LNCAP (cell line): Measurements from ENCODE around the gene FANCG.

Experiments
- CTCF ChIP-seq: fragments of 450-650 bp; IDR thresholded peaks from 2 replicates; pipeline ENCODE4 v1.5.1; 2017; ENCODE audit warnings: mild to moderate bottlenecking

Gene FANCG

DNA sequence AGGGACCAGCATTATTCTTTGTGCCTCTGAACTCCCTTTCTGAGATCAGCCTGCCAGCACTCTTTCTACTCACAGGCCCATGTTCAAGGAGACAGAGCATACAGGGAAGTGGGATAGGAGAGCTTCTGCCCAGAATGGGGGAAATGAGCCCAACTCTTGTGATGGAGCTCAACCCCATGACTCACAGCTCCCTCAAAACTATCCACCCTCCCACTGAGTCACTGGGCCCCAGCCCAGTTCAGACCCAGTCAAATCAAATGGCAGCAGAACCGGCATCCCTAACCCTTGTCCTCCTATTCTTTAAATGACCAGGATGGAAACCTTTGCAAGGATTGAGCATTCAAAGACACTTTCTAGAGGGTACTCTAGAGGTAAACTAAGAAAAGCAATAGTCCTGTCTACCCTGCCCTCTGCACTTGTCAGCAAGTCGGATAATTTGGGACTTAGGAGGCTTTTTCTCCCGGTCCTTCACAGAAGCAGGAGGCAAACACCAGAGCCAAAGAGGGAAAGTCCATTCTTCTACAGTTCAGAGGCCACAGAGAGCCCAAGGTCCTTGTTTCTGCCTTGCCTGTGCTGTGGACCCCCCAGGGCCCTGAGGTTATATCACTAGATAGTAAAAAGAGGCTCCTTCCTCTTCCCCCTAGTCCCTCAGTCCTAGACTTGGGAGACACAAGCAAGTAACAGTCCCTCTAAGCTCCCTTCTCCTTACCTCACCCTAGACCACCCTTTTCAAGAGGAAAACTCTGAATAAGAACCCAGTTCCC, 32.7 kb upstream of the FANCG start:
- TF ChIP-seq CTCF = no peak

DNA sequence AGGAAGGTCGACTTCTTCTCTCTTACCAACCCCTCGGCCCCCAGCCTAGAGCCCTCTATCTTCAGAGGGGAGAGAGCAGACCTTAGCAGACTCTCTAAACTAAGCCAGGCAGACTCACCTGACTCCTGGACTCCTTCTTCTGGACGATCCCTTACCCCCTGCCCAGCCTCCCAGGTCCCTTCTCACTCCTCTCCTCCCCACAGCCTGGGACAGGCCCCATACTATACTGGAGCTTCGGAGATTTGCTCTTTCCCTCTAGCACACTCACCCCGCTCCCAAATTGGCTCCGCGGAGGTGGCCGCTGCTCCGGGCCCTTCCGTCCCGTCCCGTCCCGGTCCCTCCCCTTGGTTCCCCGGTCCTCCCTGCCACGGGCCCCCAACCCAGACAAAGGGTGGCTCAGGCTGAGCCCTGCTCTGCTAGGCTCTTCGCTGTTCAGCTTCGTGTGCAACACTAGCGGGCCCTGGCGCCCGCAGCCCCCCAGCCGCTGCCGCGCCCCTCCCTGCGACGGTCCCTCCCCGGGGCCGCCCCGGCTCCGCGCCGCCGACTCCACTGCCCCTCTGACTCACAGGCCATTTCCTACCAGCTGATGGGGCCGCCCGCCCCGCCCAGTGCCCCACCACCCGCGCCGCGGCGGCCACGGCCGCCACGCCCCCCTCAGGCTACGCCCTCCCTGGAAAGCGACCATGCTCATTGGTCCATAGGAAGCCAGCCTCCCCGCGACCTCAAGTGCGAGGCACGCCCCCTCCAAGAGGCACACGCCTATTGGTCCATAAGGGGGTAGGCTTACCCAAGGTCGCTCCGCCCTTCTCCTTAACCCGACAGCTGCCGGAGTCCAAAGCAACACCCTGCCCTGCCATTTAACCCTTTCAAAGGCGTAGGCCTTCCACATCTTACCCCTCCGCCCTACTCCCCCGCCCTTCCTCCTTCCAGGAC, 31.5 kb upstream of the FANCG start:
- TF ChIP-seq CTCF = no peak

DNA sequence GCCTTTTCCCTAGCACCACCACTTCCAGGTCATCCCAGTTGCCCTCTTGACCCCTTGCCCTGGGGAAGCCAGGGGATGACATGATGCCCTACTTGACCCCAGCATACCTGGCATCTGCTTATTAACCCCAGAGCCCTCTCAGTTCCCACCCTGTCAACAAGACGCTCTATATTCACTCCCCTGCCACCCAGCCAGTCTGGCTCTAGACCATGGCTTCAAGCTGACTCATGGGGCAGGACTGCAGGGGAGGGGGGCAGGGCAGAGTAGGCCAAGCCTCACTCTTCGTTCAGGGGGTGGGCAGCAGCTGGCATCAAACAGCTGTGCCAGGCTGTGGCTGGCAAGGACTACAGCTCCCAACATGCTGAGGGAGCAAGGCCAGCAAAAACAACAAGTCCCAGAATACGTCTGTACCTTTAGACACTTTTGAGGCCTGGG, 30.6 kb upstream of the FANCG start:
- TF ChIP-seq CTCF = no peak

DNA sequence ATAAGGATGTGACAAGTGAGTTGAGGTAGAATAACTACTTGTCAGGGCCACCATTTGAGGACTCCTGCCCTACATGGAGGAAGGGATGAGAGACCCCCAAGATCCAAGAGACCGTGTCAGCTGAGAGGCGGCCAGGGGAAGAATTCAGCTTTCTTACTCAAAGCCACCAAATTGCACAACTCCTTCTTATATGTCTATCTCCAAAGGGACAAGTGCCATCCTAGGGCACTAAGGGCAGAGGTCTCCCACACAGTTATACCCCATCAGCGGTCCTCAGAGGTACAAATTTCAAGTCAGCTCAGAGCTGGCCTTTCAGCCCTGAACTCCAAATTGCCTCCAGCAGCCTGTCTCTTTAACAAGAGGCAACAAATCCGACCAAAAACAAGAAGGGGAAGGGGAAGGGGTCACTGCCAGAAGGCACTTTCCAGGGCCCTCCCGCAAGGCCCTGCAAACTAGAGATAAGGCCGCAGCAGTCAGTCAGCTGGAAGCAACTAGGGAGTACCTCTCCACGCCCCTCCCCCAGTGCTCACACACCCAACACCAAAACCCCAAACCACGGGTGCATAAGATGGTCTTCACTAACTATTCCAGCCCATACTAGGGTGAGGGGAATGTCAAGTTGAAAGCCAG, 29.3 kb upstream of the FANCG start:
- TF ChIP-seq CTCF = no peak

DNA sequence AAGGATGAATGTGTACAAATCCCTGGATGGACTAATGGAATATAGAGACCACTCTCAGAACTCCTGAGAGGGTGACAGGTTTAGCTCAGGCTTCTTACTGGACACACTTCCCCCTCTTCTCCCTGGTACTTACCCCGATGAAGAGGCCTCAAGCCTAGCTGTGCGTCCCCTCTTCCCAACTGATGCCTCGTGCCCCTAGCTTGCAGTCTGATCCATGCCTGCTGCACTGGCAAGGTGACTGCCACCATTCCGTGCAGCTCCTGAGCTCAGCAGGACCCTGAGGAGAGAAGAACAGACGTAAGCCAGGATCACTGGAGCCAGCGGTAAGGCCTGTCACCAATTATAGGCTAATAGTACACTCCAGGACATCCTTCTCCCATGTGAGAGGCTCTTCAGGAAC, 28.7 kb upstream of the FANCG start:
- no peak for TF ChIP-seq CTCF

DNA sequence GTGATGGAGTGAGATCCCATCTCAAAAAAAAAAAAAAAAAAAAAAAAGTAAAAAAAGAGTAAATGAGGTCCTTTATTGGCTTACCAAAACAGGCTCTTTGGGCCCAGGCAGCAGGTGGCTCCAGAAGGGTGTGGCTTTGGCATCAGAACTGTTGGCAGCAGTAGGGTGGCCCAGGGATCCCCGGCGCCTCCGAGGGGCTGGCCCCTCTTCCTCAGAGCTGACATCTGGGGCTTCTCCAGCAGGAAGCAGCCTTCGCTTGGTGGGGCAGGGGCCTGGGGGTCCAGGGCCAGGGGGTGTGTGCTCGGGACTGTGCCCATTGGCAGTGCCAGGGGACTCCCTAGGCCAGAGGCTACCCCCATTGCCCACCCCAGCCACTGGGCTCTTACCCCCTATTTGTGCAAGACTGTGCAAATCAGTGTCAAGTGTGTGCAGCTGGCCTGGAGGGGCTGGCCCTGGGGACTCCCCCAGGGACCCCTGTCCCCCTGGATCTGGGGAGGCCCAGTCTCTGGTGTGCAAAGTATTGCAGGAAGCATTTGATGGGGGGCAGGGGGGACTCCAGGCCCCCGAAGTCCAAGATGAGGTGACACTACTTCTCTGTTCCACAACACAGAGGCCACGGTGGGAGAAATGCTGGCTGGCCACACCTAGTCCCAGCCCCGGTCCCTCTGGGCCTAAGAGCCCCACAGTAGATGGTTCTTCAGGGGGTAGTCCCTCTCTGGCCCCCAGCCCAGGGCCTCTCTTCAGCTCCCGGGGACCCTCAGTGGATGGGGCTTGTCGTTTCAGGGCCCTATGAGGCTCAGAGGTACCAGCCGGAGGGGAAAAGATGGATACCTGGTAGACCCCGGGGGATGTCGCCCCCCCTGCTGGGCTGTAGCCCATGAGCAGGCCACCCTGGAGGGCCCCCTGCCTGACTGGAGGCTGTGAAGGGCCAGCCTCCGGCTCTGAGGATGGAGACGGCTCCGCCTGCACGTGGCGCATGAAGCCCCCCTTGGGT, 27.9 kb upstream of the FANCG start:
- no peak for TF ChIP-seq CTCF

DNA sequence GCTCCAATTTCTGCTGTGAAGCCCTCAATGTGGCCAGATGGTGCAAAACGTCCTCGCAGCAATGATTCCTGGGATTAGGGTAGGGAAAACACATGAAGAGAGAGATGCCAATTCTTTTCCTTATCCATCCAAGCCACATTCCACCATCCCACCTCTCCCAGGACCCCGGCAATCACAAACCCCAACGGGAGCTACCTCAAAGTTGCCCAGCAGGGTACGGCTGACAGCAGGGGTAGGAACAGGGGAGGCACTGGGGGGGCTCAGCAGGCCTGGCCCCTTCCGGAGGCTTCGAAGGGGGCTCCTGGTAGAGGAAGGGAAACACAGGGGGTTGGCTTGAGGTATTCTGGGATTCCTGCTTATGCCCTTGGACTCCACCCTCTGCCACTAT, 26.6 kb upstream of the FANCG start:
- no peak for TF ChIP-seq CTCF
